Stimulated activated CD4-positive, alpha-beta T cell treated with anti-CD3 and anti-CD28 coated beads, Interleukin-2, amount 100 ng/mL, for 48 hours (primary cell): ENCODE data around the gene CPT1A.

Experiments
- DNase-seq, 2 donors: peaks; one replicate each; pipeline ENCODE4 v3.0.0-alpha.2; 2020

The CPT1A gene

GRCh38 chr11:68828155-68828931 is 13.4 kb downstream of the CPT1A start:
- no peak for DNase-seq

- no peak for DNase-seq
Observed at GRCh38 chr11:68827733-68828132, 14.0 kb downstream of the CPT1A start.

GRCh38 chr11:68826726-68827125 is 15.0 kb downstream of the CPT1A start:
- no peak for DNase-seq

DNA sequence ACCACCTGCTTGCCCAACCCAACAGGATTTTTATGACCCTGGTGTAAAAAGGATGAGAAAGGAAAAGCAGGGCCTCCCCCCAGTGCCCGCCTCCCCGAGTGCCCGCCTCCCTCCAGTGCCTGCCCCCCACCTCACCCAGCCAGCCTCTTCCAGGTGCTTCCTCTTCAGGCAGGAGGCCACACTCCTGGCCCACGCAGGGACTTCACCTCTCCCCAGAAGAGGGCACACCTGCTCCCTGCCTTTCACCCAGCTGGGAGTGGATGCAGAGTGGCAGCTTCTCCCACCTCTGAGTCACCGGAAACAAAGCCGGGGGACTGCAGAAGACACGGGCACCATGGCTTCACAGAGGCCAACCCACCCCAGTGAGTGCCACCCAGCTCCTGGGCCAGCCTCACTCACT is 16.1 kb downstream of the CPT1A start:
- DNase-seq: no peak

- DNase-seq: no peak
Observed at GRCh38 chr11:68822546-68822945, 19.2 kb downstream of the CPT1A start.

GRCh38 chr11:68821670-68822069 is 20.0 kb downstream of the CPT1A start:
- no peak for DNase-seq

- no peak for DNase-seq
Observed at GRCh38 chr11:68819362-68819761, 22.4 kb downstream of the CPT1A start.

DNA sequence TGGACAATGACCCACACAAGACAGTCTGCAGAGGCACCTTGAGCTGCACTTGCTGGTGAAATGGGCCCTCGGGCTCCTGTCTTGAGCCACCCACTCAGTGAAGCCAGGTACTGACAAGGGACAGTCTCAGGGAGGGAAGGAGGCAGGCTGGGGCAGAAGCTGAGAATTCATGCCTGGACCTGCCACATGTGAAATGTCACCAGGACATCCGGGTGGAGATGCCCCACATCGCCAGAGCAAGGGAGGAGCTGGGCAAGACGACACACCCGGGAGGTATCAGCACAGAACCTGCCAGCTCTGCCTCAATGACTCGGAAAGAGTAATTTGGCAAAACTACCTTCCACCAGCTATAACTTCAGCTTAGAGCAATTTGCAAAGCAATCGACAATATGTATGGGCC is 23.5 kb downstream of the CPT1A start:
- no peak for DNase-seq

GRCh38 chr11:68817554-68817953 is 24.2 kb downstream of the CPT1A start:
- no peak for DNase-seq

DNA sequence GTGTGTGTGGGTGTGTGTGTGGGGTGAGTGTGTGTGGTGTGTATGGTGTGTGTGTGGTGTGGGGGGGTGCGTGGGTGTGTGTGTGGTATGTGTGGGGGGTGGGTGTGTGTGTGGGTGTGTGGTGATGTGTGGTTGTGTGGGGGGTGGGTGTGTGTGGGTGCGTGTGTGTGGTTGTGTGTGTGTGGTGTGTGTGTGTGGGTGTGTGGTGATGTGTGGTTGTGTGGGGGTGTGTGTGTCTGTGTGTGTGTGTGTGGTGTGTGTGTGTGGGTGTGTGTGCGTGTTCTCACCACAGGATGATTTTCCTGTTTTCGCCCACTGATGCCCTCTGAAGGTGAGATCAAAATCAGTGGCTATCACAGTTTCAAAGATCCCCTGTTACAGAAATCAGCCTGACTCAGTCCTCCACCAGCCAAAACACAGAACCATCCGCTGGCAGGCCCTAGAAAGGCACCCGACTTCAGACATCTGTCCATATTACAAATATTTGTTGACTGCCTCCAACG is 24.7 kb downstream of the CPT1A start:
- DNase-seq: no peak

DNA sequence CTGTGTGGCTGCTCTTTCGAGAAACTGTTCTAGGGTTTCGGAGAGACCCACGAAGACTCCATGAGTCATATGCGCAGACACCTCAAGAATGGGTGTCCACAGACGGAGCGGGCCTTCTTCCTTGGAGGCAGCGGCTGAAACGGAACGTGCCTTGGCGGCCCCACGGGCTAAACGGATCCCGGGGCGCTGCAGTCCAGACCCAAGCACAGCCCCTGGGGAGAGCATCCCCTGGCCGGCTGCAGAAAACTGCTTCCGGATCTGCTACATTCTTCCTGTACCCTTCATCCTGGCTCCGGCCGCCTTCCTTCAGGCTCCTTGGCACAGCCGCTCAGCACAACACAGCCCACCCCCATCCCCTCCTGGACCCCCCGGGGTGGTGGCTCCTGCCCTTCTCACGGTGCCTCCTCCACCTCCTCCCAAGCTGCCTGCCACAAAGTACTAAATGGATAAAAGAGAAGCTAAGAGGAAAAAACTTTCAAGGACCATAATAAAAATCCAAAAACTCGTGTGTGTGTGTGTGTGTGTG is 25.4 kb downstream of the CPT1A start:
- DNase-seq: no peak

GRCh38 chr11:68813773-68814172 is 27.9 kb downstream of the CPT1A start:
- no peak for DNase-seq

GRCh38 chr11:68812526-68812925 is 29.2 kb downstream of the CPT1A start:
- no peak for DNase-seq

GRCh38 chr11:68810164-68810563 is 31.6 kb downstream of the CPT1A start:
- no peak for DNase-seq

GRCh38 chr11:68809506-68809905 is 32.2 kb downstream of the CPT1A start:
- DNase-seq: no peak

DNA sequence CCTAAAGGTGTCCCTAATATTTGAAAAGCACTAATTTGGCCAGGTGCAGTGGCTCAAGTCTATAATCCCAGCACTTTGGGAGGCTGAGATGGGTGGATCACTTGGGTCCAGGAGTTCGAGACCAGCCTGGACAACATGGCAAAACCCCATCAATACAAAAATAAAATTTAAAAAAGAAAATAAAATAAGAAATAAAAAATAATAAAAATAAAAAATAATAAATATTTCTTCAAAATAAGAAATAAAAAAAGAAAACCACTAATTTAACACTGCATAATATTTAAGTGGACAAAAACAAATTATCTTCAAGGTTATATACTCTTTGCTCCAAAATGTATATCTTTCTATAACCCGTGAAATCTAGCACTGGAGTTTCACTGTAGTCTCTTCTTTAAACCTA is 32.9 kb downstream of the CPT1A start:
- no peak for DNase-seq

GRCh38 chr11:68806931-68807844 is 34.5 kb downstream of the CPT1A start:
- no peak for DNase-seq

DNA sequence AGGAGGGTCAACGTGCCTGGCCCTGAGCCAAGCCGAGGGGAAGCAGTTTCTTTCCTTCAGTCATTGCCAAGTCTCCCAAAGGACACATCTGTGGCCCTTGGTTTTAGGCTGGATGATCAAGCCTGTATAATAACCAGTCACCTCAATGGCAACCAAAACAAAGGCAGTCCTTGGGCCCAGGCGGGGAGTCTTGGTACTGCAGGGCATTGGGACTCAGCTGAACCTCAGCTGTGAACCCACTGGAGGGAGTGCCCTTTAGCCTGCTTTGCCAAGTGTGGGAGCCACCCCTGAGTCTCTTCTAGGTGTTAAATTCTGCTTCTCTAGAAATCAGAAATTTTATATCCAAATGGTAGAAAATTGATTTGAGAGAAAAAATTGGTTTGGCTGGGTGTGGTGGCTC is 36.9 kb downstream of the CPT1A start:
- no peak for DNase-seq

DNA sequence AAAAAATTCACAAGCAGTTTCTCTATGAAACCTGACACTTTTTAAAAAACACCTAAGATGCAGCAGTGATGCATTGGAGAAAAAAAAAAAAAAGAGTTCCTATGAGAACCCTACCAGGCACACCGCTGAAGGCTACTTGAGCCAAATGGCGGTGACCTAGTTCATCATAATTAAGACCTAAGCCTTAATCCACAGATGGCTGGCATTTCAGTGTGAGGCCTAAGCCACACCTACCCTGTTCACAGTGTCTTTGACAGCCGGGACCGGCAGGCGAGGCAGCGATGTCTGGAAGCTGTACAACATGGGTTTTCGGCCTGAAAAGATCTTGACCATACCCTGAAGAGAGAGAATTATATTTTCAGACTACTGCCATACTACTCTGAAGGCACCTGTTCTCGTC is 38.0 kb downstream of the CPT1A start:
- no peak for DNase-seq

DNA sequence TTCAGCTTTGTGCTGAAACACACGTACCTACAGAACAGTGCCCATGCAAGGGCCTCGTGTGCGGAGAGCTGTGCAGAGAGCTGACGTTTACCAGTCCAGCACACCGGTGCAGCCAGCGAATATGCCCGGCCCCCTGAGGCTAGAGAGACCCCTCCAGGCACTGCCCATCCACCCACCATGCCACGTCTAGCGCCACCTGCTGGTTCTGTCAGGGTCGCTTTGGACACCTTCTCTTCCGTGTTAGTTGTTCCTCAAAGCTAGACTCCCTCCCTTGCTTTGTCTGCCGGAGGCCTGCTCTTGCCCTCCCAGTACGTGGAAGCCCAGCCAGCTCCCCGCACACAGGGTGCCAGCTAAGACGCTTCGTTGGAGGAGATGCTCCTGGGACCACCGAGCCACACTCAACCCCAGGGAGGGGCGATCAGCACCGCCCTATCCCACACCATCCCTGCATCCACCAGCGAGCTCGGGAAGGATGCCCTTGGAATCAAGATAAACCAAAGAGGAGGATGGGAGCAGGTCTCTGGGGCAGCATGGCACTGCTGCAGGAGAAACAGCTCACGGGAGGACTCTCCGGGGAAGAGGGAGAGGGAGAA is 43.4 kb downstream of the CPT1A start:
- peak; percentile 45 to 47 for DNase-seq

DNA sequence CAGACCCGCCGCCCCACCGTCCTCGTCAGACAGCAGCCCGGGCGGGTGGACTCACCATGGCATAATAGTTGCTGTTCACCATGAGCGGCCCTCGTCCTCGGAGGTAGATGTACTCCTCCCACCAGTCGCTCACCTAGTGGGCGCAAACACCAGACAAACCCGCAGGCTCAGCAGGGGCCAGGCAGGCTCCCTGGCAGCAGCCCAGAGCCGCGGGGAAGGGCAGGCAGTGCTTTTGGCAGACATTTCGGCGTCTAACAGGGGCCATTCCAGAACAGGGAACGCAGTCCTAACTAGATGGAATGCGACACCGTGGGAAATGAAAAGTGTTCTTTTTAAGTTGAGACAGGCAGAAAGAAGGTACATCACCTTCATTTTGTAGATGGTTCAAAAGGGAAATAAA is 44.9 kb downstream of the CPT1A start:
- no peak for DNase-seq

GRCh38 chr11:68792400-68792966 is 49.2 kb downstream of the CPT1A start:
- DNase-seq: no peak

GRCh38 chr11:68784653-68785052 is 57.1 kb downstream of the CPT1A start:
- no peak for DNase-seq
